KOPT-K1 (cell line): ENCODE measurements around the gene HSFX2.
"Not testable (repeated sequence)": the region's sequence is repeated elsewhere in the genome, so short reads cannot be mapped to it uniquely, and the experiment has no call there.

Experiments
- H3K27ac ChIP-seq: fragments of 200-600 bp; sonication (generic); 2 replicates; pipeline ENCODE4 v1.5.1; 2016; ENCODE audit warnings: antibody characterized with exemption, mild to moderate bottlenecking, low read depth, low read length; ENCODE audit not compliant: poor library complexity, severe bottlenecking
- H3K36me3 ChIP-seq: fragments of 200-600 bp; sonication (generic); 2 replicates; pipeline ENCODE4 v1.5.1; 2017; ENCODE audit warnings: antibody characterized with exemption, mild to moderate bottlenecking, low read length, moderate library complexity; ENCODE audit not compliant: insufficient read depth
- H3K9me3 ChIP-seq: fragments of 200-600 bp; sonication (generic); 2 replicates; pipeline ENCODE4 v1.5.1; 2017; ENCODE audit warnings: antibody characterized with exemption, low read length, mild to moderate bottlenecking; ENCODE audit not compliant: insufficient read depth, poor library complexity, severe bottlenecking

HSFX2 gene

GRCh38 chrX:149595214-149595613, at the start of gene HSFX2:
Gene HSFX2, minus strand, starts transcription at chrX:149595314. Its CDS starts 614 bp downstream, at chrX:149594700.
- not testable (repeated sequence) for H3K27ac ChIP-seq, H3K36me3 ChIP-seq, H3K9me3 ChIP-seq

GRCh38 chrX:149643496-149643895, 48.4 kb upstream of the HSFX2 start:
- Histone ChIP-seq H3K36me3 (no peaks in the 10 kb centered on the region), H3K9me3 (no peaks in the 10 kb centered on the region), H3K27ac (no peak overlapping the region)

GRCh38 chrX:149641835-149642234, 46.7 kb upstream of the HSFX2 start:
- no peak overlapping the region for H3K27ac ChIP-seq
- H3K9me3 ChIP-seq = no peaks in the 10 kb centered on the region
- no peaks in the 10 kb centered on the region for H3K36me3 ChIP-seq

- Histone ChIP-seq H3K27ac (no peak overlapping the region), H3K36me3 (no peaks in the 10 kb centered on the region), H3K9me3 (no peaks in the 10 kb centered on the region)
Measured at GRCh38 chrX:149641432-149641831, 46.3 kb upstream of the HSFX2 start.

GRCh38 chrX:149639568-149639967, 44.5 kb upstream of the HSFX2 start:
- no peaks in the 10 kb centered on the region for H3K36me3 ChIP-seq
- H3K9me3 ChIP-seq = no peaks in the 10 kb centered on the region
- H3K27ac ChIP-seq = no peak overlapping the region

- Histone ChIP-seq H3K27ac (no peak overlapping the region), H3K36me3 (no peaks in the 10 kb centered on the region), H3K9me3 (no peaks in the 10 kb centered on the region)
Measured at GRCh38 chrX:149638860-149639259, 43.7 kb upstream of the HSFX2 start.

GRCh38 chrX:149633511-149633910, 38.4 kb upstream of the HSFX2 start:
- Histone ChIP-seq H3K9me3 (no peaks in the 10 kb centered on the region), H3K36me3 (no peaks in the 10 kb centered on the region)

GRCh38 chrX:149631234-149632165, 36.4 kb upstream of the HSFX2 start, which contains the start of gene TMEM185A:
Gene TMEM185A, minus strand, starts transcription at chrX:149631792. Its CDS starts 212 bp downstream, at chrX:149631580.
- Histone ChIP-seq H3K9me3 (no peaks in the 10 kb centered on the region), H3K27ac (peak within 1 kb of the TSS; percentile 46), H3K36me3 (no peaks in the 10 kb centered on the region)

More at GRCh38 chrX:149633511-149633910, 38.4 kb upstream of the HSFX2 start:
- H3K27ac ChIP-seq = no peak overlapping the region

GRCh38 chrX:149630681-149631233, 35.6 kb upstream of the HSFX2 start:
- H3K27ac ChIP-seq = peak overlapping the region; percentile 46
- no peaks in the 10 kb centered on the region for H3K9me3 ChIP-seq
- no peaks in the 10 kb centered on the region for H3K36me3 ChIP-seq

GRCh38 chrX:149629730-149630387, 34.7 kb upstream of the HSFX2 start:
- no peak overlapping the region for H3K27ac ChIP-seq
- no peaks in the 10 kb centered on the region for H3K9me3 ChIP-seq
- no peaks in the 10 kb centered on the region for H3K36me3 ChIP-seq

- H3K27ac ChIP-seq = no peak overlapping the region
- H3K36me3 ChIP-seq = no peaks in the 10 kb centered on the region
- no peaks in the 10 kb centered on the region for H3K9me3 ChIP-seq
Measured at GRCh38 chrX:149628768-149629167, 33.7 kb upstream of the HSFX2 start.

- no peaks in the 10 kb centered on the region for H3K9me3 ChIP-seq
- no peaks in the 10 kb centered on the region for H3K36me3 ChIP-seq
- no peak overlapping the region for H3K27ac ChIP-seq
Measured at GRCh38 chrX:149628280-149628679, 33.2 kb upstream of the HSFX2 start.

GRCh38 chrX:149626829-149627228, 31.7 kb upstream of the HSFX2 start:
- H3K9me3 ChIP-seq, H3K27ac ChIP-seq: not testable (repeated sequence)

GRCh38 chrX:149619662-149620061, 24.5 kb upstream of the HSFX2 start:
- not testable (repeated sequence) for H3K27ac ChIP-seq, H3K9me3 ChIP-seq, H3K36me3 ChIP-seq

More at GRCh38 chrX:149626829-149627228, 31.7 kb upstream of the HSFX2 start:
- H3K36me3 ChIP-seq = not testable (repeated sequence)

- no peaks in the 10 kb centered on the region for H3K36me3 ChIP-seq
- no peaks in the 10 kb centered on the region for H3K9me3 ChIP-seq
- no peak overlapping the region for H3K27ac ChIP-seq
Measured at GRCh38 chrX:149618871-149619270, 23.8 kb upstream of the HSFX2 start.
